ENCODE data around the gene ZNF761.
"Not testable (repeated sequence)": the region's sequence is repeated elsewhere in the genome, so short reads cannot be mapped to it uniquely, and the experiment has no call there.

Gene ZNF761

DNA sequence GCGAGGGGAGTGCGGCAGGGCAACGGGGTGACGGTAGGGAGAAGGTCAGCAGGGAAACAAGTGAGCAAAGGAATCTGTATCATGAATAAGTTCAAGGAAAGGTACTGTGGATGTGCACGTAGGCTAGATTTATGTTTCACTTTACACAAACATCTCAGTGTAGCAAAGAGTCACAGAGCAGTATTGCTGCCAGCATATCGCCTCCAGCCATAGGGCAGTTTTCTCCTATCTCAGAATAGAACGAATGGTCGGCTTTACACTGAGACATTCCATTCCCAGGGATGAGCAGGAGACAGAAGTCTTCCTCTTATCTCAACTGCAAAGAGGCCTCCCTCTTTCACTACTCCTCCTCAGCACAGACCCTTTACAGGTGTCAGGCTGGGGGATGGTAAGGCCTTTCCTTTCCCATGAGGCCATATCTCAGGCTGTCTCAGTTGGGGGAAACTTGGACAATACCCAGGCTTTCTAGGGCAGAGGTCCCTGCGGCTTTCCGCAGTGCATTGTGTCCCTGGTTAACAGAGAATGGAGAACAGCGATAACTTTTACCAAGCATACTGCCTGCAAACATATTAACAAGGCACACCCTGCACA lies 28.4 kb downstream of the ZNF761 start:
- DNase-seq (ENCODE audit: low spot score) = not testable (repeated sequence)

DNA sequence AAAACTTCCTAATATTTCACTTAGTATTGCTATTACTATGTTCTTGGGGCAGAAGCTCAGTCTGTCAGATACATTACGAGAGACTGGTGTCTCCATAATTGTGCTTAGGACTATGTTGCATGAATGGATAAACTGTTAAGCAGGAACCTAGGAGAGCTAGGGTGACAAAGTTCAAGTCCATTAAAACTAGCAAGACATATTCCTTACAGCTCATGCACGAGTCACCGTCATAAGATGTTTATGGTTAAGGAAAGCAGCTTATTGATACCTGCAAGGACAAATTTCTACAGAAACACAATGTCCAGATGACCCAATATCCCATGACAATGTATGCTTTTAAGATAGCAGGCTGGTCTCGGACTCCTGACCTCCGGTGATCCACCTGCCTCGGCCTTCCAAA lies 30.1 kb downstream of the ZNF761 start:
- no peak for DNase-seq (ENCODE audit: low spot score)

DNA sequence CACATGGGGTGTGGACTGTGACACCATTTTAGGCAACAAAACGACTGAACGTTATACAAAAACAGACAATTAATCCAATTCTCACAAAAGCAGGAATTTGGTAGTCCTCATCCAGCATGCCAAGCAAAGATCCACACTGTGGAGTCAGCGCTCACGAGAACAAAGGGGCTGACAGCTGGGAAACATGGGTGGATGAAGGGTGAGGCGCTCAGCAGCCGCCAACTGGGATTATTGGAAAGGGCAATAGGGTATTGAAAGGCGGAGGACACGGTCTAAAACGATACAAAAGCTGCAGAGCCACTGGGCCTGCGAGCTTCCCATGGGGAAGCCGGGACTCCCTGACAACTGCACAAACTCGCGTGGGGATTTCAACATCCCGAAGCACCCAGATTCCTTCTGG lies 31.1 kb downstream of the ZNF761 start:
- no peak for DNase-seq (ENCODE audit: low spot score)

DNA sequence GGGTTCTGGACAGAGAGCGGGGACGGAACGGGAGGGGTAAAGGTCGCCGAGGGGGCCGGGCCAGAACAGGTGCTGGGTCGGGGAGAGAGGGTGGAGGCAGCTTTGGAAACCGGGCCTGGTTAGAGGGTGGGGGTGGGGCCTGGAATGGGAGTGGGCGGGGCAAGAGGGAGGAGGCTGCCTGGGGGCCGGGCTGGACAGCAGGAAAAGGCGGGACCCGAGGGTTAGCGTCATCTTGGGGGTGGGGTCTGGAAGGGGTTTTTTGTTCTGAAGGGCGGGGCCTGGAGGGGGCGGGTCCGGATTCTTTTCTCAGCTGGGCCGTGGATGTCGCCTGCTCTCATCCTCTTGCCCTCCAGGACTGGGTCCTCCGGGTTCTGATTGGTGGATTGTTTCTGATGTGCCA lies 31.5 kb downstream of the ZNF761 start:
- DNase-seq (ENCODE audit: low spot score) = peak; percentile 51

DNA sequence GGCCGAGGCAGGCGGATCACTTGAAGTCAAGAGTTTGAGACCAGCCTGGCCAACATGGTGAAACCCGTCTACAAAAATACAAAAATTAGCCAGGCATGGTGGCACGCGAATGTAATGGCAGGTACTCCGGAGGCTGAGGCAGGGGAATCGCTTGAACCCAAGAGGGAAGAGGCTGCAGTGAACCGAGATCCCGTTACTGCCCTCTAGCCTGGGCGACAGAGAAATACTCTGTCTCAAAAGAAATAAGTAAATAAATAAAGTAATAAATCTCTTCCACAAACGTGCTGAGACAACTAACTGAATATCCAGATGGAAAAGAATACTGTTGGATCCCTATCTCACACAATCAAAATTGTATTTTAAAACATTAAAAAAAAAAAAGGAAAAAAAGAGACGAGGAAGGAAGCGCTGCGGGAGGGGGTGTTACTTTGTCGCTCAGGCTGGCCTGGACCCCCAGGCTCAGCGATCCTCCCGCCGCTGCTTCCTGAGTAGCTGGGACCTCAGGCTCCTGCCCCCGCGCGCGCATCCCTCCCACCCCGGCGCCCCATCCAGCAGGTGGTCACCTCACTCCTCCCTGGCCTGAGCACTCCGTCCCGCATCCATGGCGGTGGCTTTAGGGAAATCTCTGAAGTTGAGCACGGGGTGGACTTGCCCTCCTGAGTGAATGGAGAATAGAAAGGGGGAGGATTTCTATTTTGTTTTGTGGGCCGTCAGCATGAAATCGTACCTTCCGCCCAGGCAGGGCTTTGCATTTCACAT lies 35.1 kb downstream of the ZNF761 start:
- DNase-seq (ENCODE audit: low spot score) = no peak

DNA sequence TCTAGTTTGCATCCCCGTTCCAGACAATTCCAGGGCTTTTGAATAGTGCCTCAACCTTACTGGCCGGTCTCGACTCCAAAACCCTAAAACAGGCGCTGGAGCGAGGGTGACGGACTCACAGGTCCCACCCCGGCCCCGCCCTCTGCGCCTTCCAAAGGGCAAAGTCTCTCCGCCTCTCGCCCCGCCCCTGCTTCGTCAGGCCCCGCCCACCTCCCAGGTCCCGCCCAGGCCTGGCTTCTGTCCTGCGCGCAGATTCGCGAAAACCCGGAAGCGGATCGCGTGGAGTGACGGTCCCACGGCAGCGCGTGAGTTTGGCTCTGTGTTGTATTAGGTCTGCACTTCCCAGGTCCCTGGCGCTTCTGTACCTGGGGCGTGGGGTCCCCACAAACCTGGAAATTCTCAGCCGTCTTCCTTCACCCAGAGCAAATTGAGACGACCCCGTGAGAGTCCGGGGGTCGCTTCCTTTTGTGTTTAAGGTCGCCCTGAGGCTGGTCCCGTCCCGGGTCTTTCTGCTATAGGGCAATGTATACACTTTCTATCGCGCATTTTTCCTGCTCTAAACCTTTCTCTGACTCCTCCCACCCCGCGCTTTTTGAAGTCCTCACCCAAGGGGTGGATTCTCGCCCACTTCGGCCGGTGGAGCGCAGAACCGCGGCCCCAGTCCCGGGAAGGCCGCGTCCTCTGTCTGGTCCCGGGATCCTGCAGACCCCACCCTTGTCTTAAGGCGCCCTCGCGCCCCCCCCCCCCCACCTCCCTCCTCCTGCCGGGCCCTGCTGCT lies 35.9 kb downstream of the ZNF761 start, which contains the start of gene ZNF813:
Gene ZNF813 (plus strand): TSS at position 249 of the 778 bp plus-strand sequence. CDS start 16,090 bp downstream, outside the sequence.
- peak; percentile 73 for DNase-seq (ENCODE audit: low spot score)

DNA sequence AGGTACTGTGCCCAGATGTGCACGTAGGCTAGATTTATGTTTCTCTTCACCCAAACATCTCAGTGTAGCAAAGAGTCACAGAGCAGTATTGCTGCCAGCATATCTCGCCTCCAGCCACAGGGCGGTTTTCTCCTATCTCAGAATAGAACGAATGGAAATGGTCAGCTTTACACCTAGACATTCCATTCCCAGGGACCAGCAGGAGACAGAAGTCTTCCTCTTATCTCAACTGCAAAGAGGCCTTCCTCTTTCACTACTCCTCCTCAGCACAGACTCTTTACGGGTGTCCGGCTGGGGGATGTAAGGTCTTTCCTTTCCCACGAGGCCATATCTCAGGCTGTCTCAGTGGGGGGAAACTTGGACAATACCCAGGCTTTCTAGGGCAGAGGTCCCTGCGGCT lies 36.8 kb downstream of the ZNF761 start:
- not testable (repeated sequence) for DNase-seq (ENCODE audit: low spot score)

DNA sequence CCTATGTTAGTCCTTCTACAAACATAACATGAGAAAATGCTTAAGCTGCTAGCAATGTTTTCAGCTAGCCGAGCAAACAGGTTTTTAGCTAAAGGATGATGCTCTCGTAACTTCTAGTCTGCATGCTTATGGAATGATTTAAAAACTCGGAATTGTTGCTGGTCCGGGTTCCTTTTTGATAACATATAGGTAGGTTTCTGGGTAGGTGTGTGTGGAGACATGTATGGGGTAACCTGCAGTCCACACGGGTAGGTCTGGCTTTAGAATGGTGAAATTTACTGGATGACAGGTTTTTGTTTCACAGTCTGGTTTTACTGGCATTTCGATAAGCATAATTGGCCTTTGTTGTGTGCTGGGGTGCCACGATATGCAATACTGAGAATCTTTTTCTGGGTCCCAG lies 40.1 kb downstream of the ZNF761 start:
- no peak for DNase-seq (ENCODE audit: low spot score)

DNA sequence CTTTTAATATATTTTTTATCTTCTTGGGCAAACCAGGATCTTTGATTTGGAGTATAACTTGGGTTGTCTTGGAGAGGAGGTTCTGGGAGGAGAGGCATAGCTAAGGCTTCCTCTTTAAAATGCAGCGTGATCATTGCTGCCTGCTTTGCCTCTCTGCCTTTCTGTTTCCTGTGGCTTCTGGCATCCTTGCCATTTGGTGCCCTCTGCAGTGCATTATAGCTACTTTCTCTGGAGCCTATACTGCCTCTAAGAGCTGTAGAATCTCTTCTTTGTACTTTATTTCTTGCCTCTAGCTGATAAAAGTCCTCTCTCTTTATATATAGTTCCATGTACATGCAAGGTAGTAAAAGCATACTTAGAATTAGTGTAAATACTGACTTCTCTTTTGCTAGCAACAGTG lies 43.0 kb downstream of the ZNF761 start:
- peak; percentile 2 for DNase-seq (ENCODE audit: low spot score)

DNA sequence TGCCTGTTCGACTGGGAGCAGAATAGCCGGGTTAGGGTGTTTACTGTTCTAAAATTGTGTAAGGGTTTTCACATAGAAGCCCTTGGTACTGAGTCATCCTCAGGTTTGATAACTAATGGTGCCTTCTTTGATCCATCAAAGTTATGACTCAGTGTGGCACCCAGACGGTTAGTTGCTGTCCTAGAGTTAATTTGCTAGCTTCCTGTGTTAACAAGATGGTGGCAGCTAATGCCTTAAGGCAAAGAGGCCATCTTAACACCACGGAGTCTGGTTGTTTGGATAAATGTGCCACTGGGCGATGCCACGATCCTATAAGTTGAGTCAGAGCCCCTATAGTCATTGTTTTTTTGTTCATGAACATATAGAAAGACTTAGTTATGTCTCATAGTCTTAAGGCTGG lies 43.7 kb downstream of the ZNF761 start:
- DNase-seq (ENCODE audit: low spot score) = not testable (repeated sequence)

DNA sequence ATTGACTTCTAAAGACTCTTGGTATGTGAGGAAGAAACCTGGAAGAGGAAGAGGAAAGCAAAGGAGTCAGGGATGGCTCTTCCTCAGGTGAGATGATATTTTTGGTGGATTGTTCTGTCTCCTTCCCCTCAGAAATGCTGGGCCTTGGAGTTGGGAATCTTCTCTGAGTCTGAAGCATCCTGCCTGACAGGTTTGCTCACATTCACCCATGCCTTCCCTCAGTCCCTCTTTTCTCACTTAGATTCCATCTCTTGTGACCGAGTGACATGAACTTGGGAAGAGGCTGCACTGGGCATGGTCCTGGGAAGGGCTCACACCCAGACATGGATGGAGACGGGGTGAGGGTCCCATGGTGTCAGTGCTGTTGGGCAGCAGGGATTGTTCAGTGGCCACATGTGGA lies 52.0 kb downstream of the ZNF761 start:
- not testable (repeated sequence) for DNase-seq (ENCODE audit: low spot score)

DNA sequence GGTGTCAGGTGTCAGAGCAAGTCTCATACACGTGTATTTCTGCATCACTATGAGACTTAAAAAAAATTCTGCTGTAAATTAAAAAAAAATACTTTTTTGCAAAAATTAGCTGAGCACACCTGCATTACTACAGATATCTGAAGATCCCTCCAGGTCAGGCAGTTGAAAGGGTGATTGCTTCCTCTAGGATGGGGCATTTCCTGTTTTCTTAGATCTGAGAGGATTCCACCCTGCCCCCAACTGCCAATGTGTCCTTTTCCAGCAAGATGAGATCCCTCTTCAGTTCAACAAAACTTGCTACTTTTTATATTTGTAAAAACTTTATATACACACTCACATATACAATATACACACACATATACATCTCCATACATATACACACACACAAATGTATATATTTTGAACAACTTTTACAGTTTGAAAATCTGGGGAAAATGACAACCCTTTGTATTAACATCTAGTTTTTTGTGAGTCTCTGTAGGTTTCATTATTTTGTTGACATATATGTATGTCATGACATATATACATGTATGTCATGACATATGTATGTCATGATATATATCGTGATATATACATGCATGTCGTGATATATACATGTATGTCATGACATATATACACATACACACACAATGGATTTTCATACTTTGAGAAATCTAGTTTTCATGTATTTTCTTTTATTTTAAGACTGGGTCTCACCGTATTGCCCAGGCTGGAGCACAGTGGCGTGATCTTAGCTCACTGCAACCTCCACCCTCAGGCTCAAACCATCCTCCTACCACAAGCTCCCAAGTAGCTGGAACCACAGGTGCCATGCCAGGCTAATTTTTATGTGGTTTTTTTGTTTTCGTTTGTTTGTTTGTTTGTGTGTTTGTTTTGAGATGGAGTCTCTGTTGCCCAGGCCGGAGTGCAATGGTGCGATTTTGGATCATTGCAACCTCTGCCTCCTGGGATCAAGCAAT lies 53.5 kb downstream of the ZNF761 start:
- no peak for DNase-seq (ENCODE audit: low spot score)

DNA sequence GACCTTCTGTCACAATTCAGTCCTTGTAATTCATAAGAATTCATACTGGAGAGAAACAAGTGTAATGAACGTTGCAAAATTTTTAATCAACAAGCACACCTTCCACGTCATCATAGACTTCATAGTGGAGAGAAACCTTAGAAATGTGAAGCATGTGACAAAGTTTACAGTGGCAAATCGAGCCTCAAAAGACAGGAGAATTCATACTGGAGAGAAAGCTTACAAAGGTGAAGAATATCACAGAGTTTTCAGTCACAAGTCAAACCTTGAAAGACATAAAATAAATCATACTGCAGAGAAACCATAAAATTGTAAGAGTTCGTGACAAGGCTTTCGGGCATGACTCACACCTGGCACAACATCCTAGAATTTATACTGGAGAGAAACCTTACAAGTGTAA lies 60.4 kb downstream of the ZNF761 start:
- no peak for DNase-seq (ENCODE audit: low spot score)

DNA sequence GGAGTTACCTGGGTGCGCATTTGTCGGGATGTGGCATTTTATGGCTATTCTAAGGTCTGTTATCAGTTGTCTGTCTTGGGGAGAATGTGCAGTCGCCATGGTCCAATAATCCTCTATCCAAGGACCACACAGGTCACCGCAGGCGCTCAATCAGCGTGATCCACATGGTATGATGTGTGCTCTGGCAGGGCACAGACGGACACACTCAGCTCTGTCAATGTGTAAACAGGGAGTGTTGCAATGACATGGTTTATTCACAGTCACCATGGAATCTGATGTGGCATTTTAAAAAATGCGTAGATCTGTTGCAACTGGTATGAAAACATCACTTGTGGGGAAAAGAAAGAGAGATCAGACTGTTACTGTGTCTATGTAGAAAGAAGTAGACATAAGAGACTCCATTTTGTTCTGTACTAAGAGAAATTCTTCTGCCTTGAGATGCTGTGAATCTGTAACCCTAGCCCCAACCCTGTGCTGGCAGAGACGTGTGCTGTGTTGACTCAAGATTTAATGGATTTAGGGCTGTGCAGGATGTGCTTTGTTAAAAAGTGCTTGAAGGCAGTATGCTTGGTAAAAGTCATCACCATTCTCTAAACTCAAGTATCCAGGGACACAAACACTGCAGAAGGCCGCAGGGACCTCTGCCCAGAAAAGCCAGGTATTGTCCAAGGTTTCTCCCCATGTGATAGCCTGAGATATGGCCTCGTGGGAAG lies 65.7 kb downstream of the ZNF761 start:
- not testable (repeated sequence) for DNase-seq (ENCODE audit: low spot score)

DNA sequence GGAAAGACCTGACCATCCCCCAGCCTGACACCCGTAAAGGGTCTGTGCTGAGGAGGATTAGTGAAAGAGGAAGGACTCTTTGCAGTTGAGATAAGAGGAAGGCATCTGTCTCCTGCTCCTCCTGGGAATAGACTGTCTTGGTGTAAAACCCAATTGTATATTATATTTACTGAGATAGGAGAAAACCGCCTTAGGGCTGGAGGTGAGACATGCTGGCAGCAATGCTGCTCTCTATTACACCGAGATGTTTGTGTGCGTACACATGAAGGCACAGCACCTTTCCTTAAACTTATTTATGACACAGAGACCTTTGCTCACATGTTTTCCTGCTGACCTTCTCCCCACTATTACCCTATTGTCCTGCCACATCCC lies 66.2 kb downstream of the ZNF761 start:
- not testable (repeated sequence) for DNase-seq (ENCODE audit: low spot score)

DNA sequence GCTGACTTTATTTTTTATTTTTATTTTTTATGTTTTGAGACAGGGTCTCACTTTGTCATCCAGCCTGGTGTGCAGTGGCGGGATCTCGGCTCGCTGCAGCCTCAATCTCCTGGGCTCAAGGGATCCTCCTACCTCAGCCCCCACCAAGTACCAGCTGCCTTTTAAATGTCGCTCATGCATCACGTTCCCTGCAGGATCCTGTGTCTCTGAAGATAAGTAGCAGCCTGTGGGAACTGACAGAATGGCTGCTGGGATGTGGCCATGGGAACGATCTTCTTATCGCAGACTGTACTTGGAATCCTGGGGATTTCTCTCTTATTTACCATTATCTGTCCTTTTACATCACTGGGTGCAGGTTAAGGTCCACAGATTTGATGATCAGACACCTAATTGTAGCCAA lies 71.4 kb downstream of the ZNF761 start:
- peak; percentile 4 for DNase-seq (ENCODE audit: low spot score)

DNA sequence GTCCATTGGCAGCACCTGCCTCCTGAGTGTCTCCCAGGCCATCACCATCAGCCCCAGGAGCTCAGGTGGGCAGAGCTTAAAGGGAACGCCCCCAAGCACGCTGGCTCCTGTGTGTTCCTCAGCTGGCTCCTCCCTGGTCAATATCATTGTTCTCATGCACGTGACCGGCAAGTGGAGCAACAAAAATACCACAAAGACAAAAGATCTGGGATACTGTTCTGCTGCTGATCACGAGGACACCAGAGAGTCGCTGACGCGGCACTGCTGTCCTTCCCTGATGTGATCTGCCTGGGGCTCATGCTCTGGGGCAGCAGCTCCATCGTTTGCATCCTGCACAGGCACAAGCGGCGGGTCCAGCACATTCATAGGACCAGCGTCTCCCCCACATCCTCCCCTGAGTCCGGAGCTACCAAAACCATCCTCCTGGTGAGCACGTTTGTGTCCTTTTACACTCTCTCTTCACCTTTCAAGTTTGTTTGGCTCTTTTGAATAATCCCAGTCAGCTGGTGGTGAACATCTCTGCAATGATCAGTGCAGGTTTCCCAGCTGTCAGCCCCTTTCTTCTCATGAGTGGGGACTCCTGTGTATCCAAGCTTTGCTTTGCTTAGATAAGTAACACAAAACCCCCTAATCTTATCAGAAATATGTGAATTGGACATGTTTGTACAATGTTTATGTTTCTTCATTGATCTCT lies 72.0 kb downstream of the ZNF761 start:
- DNase-seq (ENCODE audit: low spot score) = peak; percentile 32

DNA sequence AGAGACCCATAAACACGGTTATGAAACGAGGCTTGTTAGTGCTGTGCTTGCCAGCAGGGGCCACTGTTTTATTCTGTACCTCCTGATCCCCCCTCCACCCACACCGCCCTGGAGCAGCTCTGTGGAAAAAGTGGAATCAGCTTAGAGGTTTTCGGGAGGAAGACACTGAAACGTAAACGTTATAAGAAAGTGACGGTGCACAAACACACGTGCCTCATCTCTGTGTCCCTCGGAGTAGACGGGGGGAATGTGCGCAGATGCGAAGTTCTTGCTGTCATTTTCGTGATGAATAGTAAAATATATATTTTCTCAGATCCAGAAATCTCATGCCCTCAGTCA lies 72.5 kb downstream of the ZNF761 start:
- DNase-seq (ENCODE audit: low spot score) = peak; percentile 60

DNA sequence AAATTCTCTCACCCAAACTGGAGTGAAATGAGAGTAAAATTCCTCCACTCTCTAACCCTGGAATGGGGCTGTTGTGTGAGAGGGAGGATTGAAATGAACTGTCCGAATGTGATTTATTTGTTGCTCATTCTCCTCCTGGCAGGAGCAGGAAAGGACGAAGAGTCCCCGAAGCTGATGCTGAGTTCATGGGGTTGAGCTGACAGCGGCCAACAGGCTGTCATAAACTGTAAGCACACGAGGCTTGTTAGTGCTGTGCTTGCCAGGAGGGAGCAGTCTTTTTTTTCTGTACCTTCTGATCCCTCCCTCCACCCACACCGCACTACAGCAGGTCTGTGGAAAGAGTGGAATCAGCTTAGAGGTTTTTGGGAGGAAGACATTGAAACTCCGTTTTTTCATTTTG lies 73.1 kb downstream of the ZNF761 start:
- peak; percentile 36 for DNase-seq (ENCODE audit: low spot score)

DNA sequence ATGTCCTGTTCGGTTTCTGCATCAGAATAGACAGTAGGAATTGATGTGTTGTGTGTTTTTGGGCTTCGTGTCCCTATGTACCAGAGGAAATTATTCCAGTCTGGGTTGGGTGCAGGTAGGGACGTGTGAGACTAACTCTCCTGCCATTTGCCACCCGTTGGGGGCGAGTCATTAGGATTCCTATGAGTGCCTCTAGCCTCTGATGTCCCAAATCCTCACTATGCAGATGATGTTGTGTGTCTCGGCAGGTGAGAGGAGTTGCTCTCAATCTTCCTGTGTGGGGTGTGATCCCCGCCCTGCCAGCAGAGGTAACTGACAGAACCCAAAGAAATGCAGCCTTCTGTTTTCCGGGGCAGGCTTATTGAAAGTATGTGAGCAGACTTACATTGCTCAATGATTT lies 74.9 kb downstream of the ZNF761 start:
- no peak for DNase-seq (ENCODE audit: low spot score)
